ENCODE measurements around the gene CCDC57.

CCDC57 gene

DNA sequence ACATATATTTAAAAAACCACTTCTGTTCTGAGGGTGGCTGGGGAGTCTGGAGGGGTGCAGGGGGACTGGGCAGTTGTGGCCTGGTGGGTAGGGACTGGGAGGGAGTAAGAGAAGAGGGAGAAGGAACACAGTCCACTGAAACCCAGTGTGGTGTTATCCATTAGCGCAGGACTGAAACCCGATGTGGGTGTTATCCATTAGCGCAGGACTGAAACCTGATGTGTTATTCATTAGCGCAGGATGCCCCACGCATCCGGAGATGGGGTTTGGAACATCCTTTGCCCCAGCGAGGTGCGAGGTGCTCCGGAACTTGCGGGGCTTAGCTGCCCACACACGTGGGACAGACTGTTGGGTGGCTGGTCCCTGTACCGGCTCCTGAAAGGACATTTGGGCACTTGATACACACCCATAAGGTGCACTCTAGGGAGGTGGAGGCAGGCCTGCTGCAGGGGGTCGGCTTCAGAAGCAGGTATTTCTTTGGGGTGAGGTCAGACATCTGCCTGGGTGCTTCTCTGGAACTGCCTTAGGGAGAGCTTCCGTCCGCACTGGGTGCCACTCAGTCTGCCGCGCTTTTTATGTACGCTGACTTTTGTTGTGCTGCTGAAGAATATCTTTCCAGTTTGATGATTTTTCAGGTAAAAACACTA, 94.4 kb downstream of the CCDC57 start:
- no peak for DNase-seq

DNA sequence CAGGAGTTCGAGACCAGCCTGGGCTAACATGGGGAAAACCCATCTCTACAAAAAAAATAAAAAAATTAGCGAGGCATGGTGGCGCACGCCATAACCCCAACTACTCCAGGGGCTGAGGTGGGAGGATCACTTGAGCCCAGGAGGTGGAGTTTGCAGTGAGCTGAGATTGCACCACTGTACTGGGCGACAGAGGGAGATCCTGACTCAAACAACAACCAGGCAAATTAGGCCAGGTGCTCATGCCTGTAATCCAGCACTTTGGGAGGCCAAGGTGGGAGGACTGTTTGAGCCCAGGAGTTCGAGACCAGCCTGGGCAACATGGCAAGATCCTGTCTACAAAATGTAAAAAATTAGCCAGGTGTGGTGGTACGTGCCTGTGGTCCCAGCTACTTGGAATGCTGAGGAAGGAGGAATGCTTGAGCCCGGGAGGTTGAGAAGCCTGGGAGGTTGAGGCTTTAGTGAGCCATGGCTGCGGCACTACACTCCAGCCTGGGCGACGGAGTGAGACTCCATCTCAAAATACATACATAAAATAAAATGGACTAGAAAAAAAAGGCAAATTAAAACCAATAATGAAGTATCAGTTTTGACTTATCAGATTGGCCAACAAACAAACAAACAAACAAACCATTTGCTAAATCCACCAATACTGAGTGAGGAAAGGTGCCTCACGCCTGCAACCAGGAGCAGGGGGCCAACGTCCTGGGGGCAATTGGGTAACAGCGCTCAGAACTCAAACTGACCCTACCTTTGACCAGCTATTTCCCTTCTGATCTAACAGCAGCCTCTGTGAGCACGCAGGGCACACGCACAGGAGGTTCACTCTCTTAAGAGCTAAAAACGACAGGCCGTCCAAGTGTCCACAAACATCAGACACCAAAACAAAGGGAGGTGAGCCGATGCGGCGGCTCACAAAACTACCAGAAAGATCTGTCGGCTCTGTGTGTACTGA, 95.2 kb downstream of the CCDC57 start:
- no peak for DNase-seq

DNA sequence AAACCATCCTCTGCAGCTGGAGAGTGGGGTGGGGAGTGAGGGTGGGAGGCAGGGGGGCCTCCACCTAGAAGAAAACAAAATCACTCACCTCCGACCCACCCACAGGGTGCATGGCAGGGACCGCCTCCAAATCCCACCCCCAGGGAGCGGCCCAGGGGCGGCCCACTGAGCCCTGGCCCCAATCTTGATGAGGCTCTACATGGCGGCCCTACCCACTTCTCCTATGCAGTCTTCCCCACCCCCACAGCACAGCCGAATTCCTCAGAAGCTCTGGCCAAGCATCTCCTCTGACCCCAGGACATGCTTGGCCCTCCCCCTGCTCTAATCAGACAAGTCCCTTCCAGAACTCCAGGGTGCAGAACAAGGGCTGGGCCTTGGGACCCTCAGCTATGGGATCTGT, 96.4 kb downstream of the CCDC57 start:
- no peak for DNase-seq

DNA sequence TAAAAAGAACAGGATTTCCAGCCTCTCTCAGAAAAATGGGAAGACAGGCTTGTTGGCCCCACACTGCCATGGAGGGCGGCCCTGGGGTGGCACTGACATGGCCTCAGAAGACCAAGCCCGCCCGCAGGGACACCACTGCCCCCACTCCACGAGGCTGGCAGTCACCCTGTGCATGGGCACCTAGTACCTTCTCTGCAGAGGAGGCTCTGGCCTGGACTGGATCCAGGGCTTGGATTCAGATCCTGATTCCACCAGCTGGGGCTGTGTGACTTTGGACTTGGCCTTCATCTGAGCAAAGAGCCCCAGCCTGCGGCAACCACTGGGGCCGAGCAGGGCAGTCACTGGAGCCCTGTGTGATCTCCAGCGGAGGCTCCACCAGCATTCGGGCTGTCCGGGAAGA, 97.8 kb downstream of the CCDC57 start:
- no peak for DNase-seq

DNA sequence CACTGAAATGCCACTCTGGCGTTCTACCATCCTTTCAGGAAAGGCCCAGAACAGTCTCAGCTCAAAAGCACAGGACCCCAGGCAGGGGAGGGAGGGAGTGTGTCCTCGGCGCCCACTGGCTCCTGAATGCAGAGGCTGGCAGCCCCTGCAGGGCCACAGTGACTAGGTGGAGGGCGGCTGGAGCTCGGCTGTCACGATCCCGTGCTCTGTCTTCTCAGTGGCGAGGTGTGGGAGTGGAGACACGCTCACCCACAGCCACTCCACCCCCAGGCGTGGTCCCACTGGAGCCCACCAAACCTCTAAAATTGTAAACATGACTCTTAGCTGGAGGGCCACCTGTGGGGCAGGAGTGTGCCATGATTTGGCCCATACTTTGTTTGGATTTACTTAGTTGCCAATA, 98.2 kb downstream of the CCDC57 start:
- DNase-seq: no peak

DNA sequence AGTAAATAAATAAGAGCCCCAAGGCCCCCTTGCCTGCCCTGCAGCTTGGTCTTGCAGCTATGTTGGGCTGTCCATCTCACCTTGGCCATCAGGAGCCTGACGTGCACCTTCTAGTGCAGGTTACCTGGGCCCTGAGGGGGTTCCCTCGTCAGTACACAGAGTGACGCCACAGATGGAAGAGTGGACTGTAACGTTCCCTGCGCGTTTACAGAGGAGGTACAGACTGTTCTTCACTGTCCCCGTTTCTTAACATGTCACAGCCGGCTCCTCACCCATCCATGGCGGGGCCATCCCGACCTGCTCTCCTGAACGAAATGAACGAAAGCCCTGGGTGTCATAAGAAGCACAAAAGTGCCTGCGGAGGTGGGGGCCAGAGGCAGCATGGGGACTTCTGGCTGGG, 98.7 kb downstream of the CCDC57 start:
- DNase-seq: no peak

DNA sequence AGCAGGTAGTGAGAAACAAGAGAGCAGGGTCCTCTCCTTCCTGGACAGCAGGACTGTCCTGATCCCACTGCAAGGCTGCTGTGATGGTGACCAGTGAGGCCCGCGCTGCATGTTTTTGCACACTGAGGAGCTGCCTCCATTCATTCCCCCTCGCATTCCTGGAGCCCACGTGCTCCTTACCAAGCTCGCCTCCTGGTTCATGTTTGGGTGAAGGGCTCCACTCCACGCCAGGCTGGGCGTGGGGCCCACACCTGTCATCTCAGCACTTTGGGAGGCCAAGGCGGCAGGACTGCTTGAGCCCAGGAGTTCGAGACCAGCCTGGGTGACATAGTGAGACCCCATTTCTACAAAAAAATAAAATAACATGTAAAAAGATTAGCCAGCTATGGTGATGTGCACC, 99.2 kb downstream of the CCDC57 start:
- no peak for DNase-seq

DNA sequence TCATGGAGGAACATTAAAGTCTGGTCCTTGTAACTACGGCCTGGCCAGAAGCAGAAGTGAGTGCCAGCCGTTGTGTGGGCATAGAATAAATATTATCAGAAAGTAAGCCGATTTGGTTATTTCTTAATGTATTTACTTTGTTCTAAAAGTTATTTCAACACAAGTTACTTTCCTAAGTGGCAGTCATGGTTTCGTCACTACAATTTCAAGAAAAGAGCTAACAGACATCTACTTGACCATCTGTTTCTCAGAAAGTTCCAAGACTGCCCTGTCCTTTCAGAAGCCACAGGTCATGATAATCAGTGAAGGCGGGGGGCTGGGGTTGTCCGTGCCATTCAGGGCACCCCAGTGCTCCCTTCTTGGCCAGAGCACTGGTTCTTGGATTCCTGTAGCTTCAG, 99.7 kb downstream of the CCDC57 start:
- DNase-seq: no peak

DNA sequence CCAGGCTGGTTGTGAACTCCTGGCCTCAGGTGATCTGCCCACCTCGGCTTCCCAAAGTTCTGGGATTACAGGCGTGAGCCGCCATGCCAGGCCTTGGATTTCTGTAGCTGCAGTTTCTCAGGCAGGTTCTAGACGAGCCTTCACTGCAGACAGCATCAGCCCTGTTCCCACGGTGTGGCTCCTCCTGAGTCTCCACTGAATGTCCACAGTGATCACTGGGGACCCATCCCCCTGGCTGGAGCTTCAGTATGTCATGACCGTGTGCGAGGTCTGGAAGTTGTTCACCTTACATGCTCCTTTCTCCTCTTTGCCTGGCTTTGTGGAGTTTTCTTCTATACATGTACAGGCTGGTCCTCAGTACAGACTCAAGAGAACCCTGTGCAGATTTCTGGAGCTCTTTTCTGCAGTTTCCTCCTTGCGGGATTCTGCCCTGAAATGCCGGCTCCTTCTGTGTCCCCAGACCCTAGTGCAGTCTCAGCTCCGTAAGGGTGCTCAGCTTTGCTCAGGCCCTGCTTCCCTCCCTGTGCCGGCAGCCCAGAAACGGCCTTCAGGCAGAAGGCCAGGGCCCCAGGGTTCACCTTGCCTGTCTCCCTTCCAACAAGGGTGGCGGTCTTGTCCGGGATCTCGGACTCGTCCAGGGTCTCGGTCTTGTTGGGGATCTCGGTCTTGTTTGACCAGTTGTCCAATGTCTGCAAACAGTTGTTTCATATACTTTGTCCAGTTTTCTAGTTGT, 100.3 kb downstream of the CCDC57 start:
- no peak for DNase-seq

DNA sequence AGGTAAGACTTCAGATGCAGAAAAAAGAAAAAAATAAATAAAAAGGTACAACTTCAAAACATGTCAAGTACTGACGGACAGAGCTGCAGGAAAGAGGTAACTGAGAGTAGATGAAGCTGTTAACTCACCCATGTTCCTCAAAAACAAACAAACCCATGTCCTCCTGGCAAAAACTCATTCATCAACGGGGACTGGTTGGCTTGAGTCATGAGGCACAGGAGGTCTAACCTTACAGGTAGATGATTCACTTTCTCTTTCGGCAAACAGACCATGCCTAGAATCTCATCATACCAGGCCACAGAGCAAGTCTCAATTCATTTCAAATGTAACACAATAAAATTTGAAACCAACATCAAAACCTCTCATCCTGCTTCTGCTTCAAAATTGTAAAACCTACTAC, 102.3 kb downstream of the CCDC57 start:
- DNase-seq: no peak

DNA sequence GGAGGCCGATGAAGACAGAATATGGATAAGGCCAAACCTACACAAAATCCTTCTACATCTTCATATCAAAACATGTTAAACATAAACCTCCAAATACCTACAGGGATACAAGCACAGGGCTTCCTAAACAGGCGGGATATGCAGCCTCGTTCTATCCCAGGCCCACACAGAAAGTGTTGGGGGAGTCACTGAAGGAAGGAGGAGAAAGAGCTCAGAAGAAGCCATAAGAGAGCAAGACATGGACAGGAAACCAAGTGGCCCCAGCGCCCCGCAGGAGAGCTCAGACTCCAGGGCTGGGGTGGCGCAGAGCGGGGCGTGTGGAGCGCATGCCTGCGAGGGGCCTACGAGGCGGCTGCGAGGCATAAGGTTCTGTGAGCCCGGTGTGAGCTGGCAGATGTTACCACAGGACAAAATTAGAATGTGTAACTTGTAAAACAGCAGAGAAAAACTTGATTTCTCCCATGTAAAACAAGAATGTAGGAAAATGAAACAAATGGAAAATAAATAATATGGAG, 103.6 kb downstream of the CCDC57 start:
- DNase-seq: no peak

DNA sequence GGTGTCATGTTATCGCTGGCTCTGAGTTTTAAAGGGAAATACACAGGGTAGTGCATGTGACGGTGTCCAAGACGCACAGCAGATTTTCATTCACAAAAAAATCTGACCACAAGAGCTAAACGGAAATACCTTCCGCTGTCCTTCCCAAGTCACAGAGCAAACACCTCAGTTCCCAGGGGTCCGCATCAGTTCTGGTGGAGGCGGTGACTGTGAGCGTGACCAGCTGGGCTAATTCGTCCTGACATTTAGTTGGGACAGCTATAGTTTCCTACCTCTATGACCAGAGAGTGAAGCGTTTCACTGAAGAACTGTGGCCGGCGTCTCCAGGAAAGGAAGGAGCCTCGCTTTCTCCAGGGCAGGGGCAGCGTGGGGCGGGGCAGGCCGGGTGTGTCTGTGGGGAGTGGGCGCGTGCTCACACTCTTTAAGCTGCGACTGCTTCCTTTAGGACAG, 104.1 kb downstream of the CCDC57 start:
- DNase-seq: no peak

DNA sequence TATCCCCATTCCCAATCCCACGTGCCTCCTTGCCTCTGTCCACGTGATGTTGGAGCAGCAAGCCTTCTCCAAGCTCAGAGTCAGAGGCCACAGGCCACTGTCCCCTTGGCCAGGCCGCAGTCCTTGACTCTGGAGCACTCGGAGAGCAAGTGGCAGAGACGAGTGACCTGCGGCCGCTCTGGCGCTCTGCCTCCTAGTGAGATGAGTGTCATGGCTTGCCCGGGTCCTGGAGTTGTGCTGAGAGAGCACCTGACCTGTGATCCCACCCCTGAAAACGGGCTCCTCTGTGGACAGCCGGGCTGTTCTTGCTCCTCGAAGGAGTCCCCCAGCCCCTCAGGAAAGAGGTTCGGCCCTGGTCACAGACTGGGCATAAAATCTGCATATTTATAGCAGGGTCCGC, 104.6 kb downstream of the CCDC57 start:
- DNase-seq: no peak

DNA sequence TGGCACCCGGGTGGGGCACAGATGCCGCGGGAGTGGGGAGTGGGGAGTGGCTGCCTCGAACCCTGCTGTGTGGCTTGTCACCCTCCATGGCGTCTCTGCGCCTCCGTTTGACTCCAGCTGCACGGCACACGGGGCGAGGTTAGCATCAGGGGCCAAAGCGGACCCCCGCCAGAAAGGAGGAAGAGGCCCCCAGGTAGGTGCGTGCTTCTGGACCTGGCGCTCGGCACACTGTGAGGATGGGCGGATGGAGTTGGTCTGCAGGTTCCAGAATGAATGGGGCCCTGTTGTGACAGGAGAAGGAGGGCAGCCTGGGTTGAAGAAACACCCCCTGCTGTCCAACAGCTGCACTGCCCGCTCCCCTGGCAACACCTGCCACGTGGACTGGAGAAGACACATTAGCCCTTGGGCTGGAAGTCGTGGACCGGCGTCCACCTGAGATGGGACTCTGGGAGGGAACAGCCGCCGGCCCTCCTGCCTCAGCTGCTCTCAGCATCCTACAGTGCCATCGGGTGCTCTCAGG, 105.2 kb downstream of the CCDC57 start:
- no peak for DNase-seq

DNA sequence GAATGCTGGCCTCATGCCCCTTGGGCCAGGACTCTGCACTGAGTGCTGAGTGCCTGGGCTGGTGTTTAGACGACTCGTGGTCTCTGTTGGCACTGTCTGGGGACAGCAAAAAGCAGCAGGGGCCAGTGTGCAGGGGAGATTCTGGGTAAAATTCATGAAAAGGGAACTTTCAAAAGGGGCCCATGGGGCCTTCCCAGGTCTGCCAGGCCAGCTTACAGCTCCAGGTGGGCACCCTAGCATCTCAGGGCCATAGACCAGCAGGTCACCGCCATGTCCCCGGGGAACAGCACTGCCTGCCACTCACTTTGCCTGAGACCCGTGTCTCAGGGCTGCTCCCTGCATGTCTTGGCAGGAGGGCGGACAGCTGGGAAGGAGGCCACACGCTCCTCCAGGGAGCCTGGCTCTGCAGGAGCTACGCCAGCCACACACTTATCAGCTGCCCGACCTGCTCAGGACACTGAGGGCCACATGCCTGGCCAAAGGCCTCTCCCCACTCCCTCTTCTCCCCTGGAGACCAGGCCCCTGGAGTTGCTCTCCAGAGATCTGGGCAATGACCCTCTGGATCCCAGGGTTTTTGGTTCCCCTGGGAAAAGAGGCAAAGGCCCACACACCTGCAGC, 105.8 kb downstream of the CCDC57 start:
- no peak for DNase-seq

DNA sequence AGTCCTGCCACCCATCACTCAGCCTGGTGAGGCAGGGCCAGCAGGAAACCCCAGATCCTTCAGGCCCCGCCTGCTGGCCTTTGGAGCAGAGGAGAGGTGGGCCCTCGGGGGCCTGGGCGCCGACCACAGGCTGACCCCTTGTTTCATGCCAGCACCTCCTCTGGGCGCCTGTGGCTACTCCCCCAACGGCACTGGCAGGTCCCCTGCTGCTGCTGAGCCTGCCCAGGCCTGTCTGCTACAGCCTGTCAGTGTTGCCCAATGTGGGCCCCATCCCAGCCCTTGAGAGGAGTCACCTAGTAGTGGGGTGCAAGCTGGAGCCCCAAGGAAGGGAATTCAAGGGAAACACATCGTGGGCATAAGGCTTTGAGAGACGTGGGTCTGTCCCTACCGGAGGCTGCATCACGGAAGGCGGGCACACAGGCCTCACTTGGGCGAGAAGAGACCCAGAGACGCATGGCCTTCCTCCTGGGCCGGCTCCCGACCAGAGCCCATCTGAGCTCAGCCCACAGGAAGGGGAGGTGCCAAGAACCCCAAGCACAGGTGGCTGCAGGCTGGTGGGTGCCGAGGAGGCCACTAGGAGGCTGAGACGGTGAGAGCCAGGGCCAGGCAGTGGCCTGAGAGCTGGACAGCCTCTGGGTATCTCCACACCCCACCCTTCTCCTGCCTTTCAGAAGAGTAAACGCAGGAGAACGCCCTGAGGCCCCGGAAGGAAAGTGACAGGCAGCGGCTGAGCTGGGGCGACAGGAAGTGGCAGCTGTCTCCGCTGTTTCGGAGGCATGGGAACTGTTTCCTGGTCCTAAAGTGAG, 106.6 kb downstream of the CCDC57 start:
- DNase-seq: peak; percentile 62

DNA sequence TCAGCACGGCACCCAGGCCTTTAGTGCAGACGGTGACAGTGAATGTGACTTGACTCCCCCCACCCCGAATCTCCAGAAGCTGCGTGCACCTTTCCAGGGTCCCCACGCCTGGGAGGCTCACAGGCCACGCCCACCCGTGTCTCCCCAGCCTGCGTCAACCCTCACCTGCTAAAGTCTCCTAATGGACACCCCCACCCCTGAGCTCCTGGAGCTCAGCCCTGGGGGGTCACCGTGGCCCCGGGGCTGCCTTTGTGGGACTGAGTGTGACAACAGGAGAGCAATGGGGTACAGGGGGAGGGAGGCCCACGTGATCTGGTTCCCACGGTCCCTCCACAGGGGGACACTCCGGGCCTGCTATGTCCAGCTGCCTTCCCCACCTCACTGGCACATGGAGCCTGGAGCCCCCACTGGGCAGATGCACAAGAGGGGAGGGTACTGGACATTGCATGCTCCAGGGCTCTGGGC, 107.2 kb downstream of the CCDC57 start:
- no peak for DNase-seq

DNA sequence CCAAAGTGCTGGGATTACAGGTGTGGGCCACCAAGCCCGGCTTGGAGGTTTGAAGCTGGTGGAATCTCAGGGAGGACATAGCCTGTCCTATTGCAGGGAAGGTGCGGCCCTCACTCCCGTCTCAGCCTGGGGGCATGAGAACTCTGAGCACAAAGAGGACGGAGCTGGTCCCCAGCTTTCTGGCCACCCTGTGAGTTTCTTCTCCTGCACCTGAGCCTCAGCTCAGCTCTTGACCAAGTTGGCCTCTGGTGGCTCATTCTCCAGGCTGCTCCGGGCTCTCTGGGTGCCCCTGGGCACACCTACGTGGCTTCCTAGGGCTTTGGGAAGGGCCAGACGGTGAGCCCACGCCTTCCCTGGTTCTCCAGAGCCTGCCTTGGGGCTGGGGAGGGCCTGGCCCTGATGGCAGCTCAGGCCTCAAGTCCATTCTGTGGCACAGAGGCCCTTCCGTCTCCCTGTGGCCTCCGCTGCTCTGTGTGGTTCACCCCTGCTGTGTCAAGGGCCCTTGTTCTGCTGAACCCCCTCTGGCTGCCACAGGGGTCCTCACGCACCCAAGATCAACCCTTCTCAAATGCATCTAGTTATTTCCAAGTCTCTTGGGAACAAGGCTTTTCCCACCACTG, 107.7 kb downstream of the CCDC57 start:
- DNase-seq: no peak

DNA sequence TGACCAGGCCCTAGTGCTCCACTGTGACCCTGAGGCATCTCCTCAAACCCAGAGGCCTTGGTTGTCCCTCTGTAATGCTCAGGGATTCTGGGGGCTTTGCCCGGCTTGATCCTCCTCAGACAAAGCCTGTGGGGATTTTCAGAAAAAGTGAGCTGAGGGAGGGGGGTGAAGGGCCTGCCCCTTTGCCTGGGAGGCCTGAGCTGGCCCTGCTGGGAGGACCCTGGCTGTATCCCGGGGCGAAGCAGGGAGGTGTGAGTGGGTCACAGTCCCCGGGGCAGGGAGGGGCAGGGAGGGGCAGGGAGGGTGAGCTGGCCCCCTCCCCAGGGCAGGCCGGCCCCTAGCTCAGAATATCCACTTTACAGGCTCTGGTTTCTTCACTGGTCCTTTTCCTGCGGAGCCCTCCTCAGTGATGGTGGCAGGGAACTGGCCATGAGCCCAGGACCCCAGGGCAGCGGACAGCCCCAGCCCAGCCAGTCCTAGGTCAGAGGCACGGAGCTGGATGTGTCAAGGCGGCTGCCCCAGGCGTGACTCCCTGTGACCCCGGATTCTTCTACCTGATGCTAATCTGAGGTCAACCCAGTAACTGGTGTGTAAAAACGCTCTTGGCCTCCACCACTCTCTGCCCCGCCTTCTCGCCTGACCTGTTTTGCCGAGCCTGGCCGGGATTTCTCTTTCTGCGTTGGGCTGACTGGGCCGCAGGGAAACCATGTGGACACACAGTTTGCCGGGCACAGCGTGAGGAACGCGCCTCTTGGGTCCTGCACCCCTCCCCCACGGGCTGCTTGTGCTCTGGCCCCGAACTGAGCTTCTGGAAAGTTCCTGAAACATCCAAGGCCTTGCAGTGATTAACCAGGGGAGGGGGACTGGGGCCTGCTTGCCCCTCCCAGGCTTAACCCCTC, 108.8 kb downstream of the CCDC57 start:
- no peak for DNase-seq
